ENCODE results near the gene EPHA7. TPM values are rescaled to one million over a fixed set of nuclear protein-coding genes. Genes with fewer than 3 reads are reported as not detected.

Gene EPHA7
- total RNA-seq, 4 donors from 2014 or later = 0.11 to 0.95 (median 0.47) TPM; not detected in 1

DNA sequence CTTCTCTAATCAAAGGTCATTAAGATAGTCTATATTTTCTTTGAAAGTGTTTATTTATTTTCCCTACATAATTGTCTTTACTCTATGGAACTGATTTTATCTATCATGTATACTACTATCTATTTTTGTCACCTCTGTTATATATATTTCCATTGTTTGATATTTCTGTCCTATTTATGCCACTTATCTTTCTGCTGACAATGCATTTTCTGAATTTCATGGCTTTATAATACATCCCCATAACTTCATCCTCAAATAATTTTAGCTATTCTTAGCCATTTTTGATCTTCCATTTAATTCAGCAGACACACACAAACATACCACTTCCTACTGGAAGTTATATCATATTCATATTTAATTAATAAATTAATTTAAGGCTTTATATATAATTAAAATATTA is 123.7 kb downstream of the EPHA7 start:
- Histone ChIP-seq H3K9me3 (no peaks in the 10 kb centered on the region), H3K27me3 (no peaks in the 10 kb centered on the region), H3K27ac (no peak overlapping the region), H3K36me3 (no peaks in the 10 kb centered on the region), H3K4me3 (no peak overlapping the region), H3K4me1 (no peaks in the 10 kb centered on the region)
- DNase-seq = no peak
- intact Hi-C loops (cut with DNase I) = no loop called here
- no peak for TF ChIP-seq CTCF (IDR thresholded peaks at IDR 0.05)
- no peak for TF ChIP-seq POLR2A (IDR thresholded peaks at IDR 0.05)

DNA sequence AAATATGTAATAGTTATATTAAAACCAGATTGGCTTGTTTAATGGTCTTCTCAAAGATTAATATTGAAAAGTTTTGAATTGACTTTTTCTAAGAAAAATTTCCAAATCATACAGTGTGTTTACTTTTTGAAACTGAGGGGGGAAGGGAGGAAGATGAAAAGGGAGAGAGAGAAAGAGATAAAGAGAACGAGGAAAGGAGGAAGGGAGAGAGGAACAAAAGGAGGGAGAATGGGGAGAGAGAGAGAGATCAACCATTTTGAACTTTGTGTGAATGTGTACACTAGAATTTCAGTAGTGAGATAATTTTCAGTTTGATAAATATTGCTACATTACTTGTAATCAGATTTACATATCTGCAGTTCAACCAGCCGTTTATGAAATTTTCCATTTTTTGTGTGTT is 124.5 kb downstream of the EPHA7 start:
- H3K9me3 ChIP-seq = no peaks in the 10 kb centered on the region
- intact Hi-C loops (cut with DNase I) = no loop called here
- 53 to 63% methylated on average over 2 of the region's 2 CpGs for WGBS, 2 donors
- H3K27me3 ChIP-seq = no peaks in the 10 kb centered on the region
- DNase-seq = no peak
- TF ChIP-seq POLR2A (IDR thresholded peaks at IDR 0.05) (no peak), CTCF (IDR thresholded peaks at IDR 0.05) (no peak)
- no peaks in the 10 kb centered on the region for H3K4me1 ChIP-seq
- H3K4me3 ChIP-seq = no peak overlapping the region
- no peaks in the 10 kb centered on the region for H3K36me3 ChIP-seq
- no peak overlapping the region for H3K27ac ChIP-seq

DNA sequence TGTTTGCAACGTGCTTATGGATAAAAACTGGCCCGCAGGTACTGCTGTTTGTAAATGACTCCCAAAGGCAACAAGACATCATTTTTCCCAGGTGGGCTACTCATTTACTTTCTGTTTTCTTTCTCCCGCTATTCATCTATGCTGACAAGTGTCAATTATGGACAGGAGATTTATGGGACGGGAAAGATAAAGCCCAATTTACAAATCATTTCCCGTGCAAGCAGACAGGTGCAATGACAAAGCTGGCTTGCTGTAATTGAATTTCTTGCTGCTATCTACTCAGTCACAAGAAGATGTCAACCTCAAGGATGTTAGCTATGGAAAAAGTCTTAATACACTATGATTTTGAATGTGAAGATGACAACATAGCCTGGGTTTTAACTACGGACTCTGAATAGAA is 125.5 kb downstream of the EPHA7 start:
- DNase-seq = no peak
- H3K4me1 ChIP-seq = no peaks in the 10 kb centered on the region
- H3K36me3 ChIP-seq = no peaks in the 10 kb centered on the region
- intact Hi-C loops (cut with DNase I) = no loop called here
- WGBS, 2 donors = 57 to 79% methylated on average over 6 of the region's 6 CpGs
- H3K9me3 ChIP-seq = no peaks in the 10 kb centered on the region
- H3K27ac ChIP-seq = no peak overlapping the region
- H3K27me3 ChIP-seq = no peaks in the 10 kb centered on the region
- no peak overlapping the region for H3K4me3 ChIP-seq
- no peak for TF ChIP-seq CTCF (IDR thresholded peaks at IDR 0.05)
- TF ChIP-seq POLR2A (IDR thresholded peaks at IDR 0.05) = no peak

DNA sequence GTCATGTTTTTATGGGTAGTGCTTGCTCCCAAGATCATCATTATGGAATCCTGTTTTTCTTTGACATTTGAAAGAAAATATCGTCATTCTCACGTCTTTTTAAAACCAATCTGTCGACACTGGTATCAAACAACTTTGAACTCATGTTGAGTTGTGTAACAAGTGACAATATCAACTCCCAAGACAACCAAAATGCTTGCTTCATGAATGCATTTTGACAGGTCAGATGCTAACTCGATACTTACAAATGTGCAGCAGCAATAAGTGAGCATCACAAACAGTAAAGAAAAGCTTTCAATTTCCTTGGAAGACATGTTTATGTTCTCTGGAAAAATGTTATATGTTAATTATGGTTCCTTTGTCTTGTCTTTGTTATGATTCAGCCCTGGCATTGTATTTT is 125.9 kb downstream of the EPHA7 start:
- Histone ChIP-seq H3K27ac (no peak overlapping the region), H3K4me3 (no peak overlapping the region), H3K9me3 (no peaks in the 10 kb centered on the region), H3K4me1 (no peaks in the 10 kb centered on the region), H3K27me3 (no peaks in the 10 kb centered on the region), H3K36me3 (no peaks in the 10 kb centered on the region)
- WGBS, 2 donors = 71 to 77% methylated on average over 4 of the region's 4 CpGs
- intact Hi-C loops (cut with DNase I) = no loop called here
- no peak for TF ChIP-seq POLR2A (IDR thresholded peaks at IDR 0.05)
- TF ChIP-seq CTCF (IDR thresholded peaks at IDR 0.05) = no peak
- no peak for DNase-seq

GRCh38 chr6:93282521-93283031 is 136.8 kb downstream of the EPHA7 start:
- intact Hi-C loops (cut with DNase I) = no loop called here
- TF ChIP-seq CTCF (IDR thresholded peaks at IDR 0.05) (no peak), POLR2A (IDR thresholded peaks at IDR 0.05) (no peak)
- Histone ChIP-seq H3K27ac (no peak overlapping the region), H3K36me3 (no peaks in the 10 kb centered on the region), H3K4me1 (no peaks in the 10 kb centered on the region), H3K9me3 (peaks cover 0 to 7% (median 5%) of the 10 kb centered on the region in 3 donors), H3K27me3 (no peaks in the 10 kb centered on the region), H3K4me3 (no peak overlapping the region)
- WGBS, 2 donors = 89 to 94% methylated on average over 4 of the region's 28 CpGs
- no peak for DNase-seq
